OCI-M1 (cell line): Measurements from ENCODE around the gene DLX1.
A peak's percentile ranks its signal among the peaks of the same experiment; 100 is the strongest.
"Not testable (repeated sequence)": the region's sequence is repeated elsewhere in the genome, so short reads cannot be mapped to it uniquely, and the experiment has no call there.

Source experiments
- DNase-seq: peaks from one replicate; lab custom pipeline; 2025; lab: John Stamatoyannopoulos, UW

The DLX1 gene

DNA sequence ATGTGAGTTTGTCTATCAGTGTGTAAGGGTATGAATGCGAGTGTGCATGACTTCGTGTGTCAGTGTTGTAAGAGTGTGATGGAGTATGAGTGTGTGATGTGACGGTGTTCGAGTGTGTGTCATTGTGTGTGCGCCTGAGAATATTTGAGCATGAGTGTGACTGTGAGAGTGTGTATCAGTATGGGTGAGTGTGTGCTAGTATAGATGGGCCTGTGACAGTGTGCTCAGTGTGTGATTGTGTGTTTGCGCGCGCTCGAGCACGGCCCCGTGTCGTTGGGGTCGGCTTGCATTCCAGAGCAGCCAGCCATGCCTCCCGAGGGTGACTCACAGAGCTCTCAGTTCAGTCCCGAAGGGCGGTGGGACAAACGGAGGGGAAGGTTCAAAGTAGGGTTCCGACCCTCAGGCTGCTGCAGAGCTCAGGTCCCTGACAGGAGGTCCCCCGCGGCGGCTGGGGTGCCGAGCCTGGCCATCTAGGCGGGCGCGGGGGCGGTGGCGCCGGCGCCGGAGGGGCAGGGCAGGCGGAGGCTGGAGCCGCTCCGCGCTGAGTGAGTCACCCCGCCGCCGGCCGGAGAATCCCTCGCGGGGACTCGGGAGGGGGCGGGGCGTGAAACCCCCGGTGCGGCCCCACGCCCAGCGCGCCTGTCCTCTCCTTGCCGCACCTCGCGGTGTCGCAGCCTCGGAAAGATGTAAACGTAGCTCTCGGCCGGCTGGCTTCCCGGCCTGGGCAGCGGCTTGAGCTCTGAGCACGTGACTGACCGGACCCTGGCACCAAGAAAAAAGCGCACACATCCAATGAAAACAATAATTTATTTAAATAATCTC, 13.6 kb downstream of the DLX1 start:
- peak; percentile 72 for DNase-seq

DNA sequence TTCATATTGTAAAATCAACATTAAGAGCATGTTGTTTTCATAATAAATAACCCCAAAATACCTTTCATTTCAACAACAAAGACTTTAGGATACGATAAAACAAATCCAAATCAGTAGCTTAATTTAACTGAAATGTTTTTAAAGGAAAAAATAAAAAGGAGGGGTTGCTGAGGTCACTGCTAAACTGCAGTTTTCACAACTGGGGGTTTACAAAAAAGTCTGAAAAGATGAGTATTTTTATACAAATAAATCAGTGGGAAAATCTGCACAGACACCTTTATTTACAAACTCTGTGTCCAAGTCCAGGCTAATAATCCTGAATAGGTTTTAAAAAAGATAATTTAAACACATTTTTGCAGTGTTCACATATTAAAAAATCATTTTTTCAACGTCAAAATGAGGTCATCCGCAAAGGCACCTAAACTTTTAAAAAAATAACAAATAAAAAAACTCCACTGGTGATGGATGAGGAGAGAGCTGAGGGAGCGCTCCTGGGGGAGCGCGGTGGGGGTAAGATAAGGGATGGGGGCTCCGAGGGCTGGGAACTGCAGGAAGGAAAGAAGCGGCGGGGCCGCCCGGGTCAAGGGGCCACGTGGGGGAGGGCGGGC, 14.3 kb downstream of the DLX1 start:
- DNase-seq, result no peak

DNA sequence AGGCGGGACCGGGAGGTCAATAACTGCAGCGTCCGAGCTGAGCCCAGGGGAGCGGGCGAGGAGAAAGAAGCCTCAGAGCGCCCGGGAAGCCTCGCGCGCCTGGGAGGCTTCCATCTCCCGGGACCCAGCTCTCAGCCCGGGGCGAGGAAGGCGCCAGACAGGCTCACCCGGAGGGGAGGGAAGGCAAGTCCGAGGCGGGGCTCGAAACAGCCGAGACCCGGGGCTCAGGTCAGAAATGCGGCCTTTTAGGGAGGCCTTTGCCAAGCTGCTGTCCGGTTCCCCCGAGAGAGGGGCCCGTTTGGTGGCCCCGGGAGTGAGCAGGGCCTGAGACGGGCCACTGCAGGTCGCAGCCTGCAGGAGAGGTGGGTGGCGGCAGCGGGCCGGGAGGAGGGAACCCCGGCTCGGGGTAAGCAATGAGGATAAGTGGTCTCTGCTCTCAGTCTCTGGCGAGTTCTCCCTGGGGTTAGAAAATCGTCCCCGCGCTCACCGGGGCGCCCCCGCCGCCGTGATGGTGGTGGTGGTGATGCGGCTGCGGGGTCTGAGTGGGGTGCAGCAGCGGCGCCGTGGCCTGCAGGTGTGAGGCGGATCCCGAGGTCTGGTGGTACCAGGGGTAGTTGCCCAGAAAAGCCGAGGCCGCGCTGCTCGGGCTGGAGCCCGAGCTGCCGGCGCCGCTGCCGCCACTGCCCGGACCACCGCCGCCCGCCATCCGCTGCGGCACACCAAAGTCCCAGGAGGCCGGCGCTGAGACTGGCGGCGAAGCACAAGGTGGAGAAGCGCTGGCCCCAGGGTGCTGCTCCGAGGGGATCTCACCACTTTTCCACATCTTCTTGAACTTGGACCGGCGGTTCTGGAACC, 15.0 kb downstream of the DLX1 start:
- DNase-seq, result no peak

DNA sequence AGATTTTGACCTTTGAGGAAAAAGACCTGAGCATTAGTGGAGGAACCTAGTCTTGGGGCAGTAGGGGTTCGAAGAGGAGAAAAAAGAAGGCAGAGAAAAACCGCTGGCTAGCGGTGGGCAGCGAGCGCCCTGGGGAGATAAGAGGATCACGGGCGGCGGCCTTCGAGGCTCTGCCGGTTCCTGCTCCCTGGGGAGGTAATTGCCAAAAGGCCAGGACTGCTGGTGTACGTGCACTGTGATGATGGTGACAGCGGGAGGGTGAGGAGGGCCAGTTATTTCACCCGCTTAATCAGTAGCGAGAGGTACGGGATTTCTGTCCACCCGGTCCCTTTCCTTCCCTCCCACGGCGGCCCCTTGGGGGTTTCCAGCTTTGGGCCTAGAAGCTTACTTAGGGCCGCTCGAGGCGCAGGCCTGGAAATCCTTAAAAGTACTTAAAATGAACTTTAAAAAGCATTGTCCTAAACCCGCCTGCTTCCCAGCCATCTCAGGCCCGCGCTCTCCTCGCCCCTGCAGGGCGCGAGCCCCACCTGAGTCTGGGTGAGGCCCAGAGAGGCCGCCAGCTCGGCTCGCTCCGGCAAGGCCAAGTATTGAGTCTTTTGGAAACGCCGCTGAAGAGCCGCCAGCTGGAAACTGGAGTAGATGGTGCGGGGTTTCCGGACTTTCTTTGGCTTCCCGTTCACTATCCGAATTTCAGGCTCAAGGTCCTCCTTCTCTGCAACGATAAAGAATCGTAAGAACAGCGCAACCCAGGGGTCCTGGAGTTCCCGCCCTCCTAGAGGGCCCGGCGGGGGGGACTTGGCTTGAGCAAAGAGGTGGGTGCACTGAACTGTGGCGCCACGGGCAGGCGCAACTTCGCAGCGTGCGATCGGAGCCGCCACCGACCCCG, 15.9 kb downstream of the DLX1 start:
- DNase-seq, result no peak

DNA sequence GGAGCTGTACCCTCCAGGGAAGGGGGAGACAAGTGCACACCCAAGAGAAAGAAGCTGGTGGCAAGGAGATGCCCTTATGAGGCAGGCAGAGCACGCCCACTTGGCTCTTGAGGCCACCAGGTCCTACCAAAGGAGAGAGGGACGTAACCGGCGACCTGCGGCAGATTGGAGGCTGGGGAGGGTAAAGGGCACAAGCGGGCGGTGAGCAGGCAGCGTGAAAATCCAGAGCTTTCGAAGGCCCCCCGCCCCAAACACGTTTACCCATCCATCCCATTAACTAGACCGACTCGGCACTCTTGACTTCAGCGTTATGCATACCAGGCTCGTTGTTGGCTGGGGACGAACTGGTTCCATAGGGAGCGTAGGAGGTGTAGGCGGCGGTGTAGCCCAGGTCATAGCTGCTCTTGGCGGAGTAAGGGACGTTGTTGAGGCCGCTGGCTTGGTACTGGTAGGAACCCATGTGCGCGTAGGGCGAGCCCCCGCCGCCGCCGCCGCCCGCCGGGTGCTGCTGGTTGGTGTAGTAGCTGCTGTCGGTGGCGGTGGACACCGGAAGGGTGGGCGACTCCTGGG, 16.6 kb downstream of the DLX1 start:
- peak; percentile 47 for DNase-seq

DNA sequence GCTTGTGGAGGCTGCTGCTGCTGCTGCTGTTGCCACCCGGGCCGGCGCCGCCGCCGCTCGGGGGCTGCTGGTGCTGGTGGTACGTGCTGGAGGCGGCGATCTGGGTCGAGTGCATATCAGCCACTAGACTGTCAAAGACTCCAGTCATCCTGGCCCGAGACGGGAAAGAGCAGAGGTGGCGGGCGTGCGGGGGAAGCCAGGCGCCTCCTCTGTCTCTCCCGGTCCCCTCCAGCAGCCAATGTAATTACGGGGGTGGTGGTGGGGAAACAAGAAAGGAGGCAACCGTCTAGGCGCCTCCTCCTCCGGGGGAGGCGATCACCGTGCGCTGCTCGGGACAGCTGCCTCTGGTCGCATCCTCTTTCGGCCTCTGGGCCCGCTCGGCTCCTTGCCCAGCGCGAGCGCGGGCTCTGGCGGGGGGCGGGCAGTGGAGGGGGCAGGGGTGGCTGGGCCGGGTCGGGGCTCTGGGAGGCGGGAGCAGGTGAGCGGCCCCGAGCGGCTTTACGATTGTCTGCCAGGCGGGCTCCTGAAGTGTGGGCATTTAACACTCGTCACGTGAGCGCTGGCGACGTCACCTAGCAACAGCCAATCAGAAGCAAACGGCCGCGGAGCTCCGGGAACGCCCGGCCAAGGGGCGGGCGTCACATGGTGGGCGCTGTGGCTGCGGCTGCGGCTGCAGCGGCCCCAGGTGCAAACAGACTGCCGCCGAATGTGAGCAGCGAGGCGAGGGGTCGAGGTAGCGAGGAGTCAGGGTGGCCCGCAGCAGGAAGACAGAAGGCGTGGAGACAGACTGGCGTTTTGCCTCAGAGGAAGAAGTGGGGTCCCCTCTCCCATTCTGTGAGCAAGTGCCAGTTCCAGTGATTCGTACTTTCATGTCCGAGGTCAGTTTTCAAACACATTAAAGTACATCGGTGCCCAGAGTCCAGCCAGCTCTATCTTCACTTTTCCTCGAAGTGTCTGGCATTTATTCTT, 17.4 kb downstream of the DLX1 start, which contains the start of gene DLX2:
Gene DLX2 (minus strand): TSS at position 510 of the 969 bp plus-strand sequence. CDS start 362 bp downstream, at position 148.
- peak; percentile 90 for DNase-seq

DNA sequence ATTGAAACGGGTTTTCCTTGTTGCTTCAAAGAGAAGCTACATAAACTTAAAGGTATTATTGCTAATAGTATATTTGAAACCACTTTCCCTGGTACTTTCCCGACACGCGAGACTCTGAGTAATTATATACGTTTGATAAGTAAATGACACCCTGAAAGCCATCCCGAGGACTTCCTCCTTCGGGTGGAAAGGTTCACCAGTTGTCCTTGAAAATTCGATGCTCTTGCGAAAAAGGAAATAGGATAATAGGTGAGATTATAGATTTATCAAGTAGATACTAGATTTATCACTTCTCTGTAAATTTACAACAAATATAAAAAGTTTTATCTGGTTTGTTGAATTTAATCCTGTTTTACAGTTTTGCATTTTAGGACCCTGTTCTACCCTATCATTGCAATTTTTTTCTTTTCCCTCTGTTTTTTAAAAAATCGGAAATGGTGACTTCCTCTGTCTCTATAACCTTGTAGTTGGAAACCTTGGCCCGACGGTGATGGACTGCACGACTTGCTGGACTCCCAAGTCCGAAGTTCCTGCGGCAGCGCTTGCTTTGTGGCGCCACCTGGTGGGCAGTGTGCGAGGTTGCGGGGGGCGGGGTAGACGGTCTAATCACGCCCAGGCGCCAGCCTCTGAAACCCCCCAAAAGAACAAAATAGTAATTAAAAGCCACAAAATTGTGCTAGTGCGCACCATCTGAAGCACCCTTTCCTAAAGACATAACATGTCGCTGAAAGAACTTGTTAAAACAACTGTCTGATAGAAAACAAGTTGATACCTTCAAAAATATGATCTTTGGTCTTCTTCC, 18.4 kb downstream of the DLX1 start:
- peak; percentile 93 for DNase-seq

DNA sequence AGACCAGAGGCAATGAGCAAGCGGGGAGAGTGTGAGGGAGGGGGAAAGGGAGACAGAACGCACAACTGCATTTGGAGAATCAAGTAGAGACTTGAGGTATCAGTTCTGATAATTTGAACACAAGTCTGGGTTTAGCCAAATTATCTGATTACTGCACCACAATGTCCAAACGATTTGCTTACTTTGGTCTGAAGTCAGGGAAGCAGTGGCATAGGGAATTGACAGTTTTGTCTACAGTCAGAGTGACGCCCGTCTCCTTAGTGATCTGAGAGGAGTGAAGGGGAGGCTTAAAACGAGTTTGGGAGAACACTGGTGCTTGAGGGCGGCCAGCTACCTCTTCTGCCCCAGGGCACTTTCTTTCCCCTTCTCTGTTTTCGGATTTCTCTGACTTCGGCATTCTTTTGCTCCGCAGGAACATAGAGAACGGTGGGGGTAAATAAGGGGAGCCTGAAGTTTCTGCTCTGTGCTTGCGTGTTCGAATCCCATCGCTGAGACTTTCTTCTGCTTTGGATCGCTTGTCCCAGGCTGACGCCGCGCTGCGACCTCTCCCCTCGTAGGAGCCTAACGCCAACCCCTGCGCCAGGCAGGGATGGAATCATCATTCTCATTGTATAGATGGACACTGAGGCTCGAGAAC, 20.3 kb downstream of the DLX1 start:
- no peak for DNase-seq

DNA sequence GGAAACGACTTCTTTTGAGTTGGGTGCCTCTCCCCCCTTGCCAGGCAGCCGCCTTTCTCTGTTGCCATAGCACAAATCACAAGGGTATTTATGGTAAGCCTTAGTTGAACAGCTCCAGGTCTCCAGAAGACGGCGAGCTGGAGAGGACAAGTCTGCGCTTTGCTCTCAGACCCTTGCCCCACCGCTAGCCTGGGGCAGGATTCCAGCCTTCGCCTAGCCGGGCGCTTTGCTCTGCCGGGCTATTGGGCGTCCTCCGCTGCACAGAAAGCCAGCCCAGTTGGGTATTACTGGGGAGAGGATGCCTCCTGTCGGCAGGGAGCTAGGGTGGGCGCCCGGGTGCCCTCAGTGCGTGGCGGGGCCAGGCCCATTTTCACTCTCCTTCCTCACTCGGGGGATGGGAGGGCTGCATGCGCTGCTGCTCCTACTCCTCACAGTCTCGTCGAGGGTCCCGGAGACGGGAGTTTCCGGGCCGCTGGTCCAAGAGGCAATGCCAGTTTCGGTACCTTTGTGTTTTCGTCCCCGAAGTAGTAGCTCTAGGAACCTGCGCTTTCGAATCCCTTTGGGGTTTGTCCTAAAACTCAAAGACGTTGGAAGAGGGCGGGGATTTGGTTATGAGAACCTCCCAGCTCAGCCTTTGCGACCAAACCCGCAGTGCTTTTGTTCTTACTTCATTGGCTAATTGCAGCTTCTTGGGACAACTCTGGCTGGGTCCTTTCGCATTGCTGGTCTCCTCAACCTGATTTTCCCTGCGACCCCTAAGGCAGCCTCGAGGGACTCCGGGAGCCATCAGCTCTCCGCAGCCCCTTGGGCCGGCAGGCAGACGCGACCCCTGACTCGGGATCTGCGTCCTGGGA, 21.0 kb downstream of the DLX1 start:
- DNase-seq, result peak; percentile 56

DNA sequence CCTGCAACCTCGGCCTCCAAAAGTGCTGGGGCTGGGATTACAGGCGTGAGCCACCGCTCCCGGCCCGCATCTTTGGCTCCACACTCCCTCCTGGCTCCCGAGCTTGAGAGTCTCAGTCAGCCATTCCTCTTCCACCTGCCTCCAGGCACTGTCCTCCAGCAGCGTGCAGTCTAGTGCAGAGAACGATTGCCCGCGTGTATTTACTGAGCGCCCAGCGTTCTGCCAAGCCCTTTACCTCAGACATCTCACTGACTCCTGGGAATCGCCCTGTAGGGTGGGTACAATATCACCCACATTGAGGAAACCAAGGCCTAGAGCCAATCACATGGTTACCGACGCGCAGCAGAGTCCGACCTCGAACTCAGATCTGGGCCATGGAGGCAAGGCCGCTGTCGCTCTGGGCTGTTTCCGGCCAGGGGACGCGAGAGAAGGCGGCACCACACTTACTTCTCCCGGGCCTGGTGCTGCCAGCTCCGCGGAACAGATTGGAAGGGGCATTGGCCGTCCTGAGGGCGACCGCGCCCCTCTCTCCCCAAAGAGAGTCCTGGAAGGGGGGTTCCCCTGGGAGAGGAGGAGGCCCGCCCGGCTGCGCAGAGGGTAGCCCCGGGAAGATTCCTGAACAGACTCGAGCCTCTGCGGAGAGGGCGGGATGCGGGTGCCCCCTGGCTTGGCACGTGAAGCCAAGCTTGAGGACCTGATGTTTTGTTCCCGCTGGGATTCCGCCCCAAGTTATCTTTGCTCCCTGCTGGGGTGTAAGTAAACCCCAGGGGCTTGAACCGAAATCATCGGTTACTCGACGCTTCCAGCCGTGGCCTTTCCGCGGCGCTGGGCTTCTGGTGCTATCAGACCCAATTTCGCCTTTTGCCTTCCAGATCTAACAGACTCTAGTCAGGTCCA, 22.6 kb downstream of the DLX1 start:
- DNase-seq, result no peak

DNA sequence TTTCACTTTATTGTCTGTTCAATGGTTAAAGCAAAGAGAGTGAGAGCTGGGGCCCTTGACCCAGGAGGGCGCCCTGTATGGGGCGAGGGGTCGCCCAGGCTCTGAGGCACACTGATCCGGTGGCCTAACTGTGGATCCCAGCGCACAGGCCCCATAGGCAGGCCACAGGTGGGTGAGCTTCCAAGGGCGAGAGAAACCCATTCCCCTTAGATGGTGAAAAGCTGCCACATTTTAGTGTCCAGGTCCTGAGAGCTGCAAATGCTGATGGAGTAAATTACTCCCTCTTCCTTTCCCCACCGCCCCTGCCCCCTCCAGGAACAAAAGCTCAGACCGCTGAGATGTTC, 23.3 kb downstream of the DLX1 start:
- DNase-seq, result no peak

DNA sequence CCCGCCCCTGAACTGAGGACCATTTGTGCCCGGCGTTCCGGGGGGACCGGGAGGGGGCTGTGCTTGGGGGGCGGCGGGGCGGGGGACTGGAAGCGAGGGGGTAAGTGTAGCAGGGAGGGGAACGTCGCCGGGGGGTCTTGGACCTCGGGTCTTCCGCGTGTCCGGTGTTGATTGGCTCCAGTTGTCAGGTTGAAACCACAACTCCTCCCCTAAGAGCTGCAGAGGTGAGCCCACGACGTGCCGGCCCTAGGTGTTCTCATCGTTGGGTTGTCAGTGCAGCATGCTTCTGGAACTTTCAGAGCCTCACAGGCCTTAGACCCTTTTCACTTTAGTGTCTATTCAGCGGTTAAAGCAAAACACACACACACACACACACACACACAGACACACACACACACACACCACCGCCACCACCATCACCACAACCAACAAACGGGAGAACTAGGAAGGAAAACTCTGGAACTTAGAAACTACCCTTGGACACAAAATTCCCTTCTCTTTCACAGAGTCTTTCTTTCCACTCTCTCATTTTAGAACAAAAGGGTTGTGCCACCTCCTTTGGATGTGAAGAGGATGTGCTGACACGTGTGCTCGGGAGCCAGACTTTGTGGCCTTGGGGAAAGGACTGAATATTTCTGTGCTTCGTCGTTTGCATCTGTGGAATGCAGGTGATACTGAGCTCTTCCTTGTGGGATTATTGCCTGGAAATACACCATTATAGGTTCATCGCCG, 24.1 kb downstream of the DLX1 start:
- no peak for DNase-seq

DNA sequence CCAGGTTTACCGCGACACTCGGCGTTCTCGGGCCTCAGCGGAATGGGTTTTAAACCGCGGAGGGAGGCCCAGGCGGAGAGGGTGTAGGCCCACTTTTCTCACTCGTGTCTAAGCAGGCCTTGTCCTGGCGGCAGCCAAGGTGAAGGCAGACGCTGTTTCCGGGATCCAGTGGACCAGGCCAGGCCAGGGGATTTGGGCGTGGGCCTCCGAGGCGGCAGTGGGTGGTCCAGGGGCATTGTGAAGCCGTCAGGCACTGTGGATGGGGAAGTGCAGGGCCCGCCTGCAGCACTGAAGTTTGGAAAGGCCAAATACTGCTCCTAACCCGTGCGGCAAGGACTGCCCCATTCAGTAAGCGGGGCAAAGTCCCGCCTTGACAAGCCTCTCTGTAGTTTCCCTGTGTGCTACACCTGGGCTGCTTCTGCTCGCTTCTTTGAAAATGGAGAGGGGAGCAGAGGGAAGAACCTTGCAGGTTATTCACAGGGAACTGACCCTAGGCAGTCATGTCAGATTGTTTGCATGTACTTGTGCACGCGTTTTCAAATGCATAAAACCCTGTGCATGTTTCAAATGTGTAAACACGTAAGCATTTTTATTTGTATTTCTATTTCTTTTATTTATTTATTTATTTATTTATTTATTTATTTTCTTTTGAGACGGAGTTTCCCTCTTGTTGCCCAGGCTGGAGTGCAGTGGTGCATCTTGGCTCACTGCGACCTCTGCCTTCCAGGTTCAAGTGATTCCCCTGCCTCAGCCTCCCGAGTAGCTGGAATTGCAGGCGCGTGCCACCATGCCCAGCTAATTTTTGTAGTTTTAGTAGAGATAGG, 24.9 kb downstream of the DLX1 start:
- no peak for DNase-seq

DNA sequence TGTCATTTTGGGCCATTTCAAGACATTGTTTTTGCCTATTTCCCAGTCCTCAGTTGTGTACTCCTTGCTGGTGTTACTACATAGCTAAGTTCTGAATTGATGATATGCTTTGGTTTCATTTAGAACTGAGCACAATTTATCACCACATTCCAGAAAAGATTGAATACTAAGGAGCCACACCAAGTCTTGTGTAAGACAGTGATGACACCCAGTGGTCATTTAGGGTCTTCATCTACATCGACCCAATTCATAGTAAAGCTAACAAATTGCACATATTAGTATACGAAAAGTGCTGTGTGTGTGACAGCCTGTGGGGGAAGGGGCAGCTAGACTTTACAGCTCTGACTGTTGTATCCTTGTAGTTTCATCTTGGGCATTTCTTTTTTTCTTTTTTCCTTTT, 28.3 kb downstream of the DLX1 start:
- peak; percentile 58 for DNase-seq

DNA sequence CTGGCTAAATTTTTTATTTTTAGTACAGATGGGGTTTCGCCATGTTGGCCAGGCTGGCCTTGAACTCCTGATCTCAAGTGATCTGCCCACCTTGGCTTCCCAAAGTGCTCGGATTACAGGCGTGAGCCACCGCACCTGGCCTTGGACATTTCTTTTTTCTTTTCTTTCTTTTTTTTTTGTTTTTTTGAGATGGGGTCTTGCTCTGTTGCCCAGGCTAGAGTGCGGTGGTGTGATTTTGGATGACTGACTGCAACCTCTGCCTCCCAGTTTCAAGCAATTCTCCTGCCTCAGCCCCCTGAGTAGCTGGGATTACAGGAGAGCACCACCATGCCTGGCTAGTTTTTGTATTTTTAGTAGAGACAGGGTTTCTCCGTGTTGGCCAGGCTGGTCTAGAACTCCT, 28.9 kb downstream of the DLX1 start:
- DNase-seq, result not testable (repeated sequence)
